Measurements from ENCODE around the gene DMAP1.
"Not testable (repeated sequence)": the region's sequence is repeated elsewhere in the genome, so short reads cannot be mapped to it uniquely, and the experiment has no call there.

Gene DMAP1, protein sequence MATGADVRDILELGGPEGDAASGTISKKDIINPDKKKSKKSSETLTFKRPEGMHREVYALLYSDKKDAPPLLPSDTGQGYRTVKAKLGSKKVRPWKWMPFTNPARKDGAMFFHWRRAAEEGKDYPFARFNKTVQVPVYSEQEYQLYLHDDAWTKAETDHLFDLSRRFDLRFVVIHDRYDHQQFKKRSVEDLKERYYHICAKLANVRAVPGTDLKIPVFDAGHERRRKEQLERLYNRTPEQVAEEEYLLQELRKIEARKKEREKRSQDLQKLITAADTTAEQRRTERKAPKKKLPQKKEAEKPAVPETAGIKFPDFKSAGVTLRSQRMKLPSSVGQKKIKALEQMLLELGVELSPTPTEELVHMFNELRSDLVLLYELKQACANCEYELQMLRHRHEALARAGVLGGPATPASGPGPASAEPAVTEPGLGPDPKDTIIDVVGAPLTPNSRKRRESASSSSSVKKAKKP

GRCh38 chr1:44213222-44214112, at the start of gene DMAP1:
TSS of gene DMAP1 (plus strand) at chr1:44213471. CDS start at chr1:44213754, 283 bp downstream.
- in situ Hi-C loops (cut with HindIII; ENCODE audit: low sequenced_read_pairs) = no loop called here

- in situ Hi-C loops (cut with HindIII; ENCODE audit: low sequenced_read_pairs) = no loop called here
Observed at GRCh38 chr1:44168520-44169098, 44.7 kb upstream of the DMAP1 start.

DNA sequence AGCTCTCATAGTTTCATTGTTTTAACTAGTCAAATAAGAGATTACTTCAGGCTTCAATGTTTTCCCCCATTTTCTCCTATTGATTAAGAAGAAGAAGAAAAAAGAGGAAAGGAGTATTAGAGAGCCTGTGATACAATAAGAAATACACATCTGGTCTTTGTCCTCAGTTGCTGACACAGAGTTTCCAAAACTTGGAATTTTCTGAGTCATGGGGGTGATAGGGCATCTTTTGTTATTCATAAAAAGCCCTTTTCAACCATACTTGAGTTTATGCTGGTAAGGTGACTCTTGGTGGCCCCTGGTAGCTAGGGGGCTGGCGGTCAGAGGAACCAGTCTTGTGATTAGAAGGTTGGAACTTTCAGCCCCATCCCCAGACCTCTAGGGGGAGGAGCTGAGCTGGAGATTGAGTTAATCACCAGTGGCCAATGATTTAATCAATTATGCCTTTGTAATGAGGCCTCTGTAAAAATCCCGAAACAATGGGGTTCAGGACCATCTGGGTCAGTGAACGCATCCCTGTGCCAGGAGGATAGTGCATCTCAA, 42.9 kb upstream of the DMAP1 start:
- in situ Hi-C loops (cut with HindIII; ENCODE audit: low sequenced_read_pairs) = no loop called here

- in situ Hi-C loops (cut with HindIII; ENCODE audit: low sequenced_read_pairs) = no loop called here
Observed at GRCh38 chr1:44174630-44175029, 38.6 kb upstream of the DMAP1 start.

GRCh38 chr1:44200336-44200735, 12.9 kb upstream of the DMAP1 start:
- in situ Hi-C loops (cut with HindIII; ENCODE audit: low sequenced_read_pairs) = no loop called here

DNA sequence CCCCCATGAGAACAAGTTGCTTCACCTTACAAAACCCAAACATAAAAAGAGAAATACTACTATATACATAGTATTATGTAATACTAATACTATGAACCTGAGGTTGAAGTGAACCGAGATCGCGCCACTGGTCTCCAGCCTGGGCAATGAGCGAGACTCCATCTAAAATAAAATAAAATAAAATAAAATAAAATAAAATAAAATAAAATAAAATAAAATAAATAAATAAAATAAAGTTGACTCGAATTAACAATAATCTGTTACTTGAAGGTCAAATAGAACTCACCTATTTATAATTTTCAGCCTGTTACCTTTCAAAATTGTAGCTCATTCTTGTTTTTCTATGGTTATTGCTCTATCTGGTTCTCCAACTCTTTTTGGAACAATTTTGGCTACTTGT, 6.7 kb upstream of the DMAP1 start:
- in situ Hi-C loops (cut with HindIII; ENCODE audit: low sequenced_read_pairs) = not testable (repeated sequence)

- in situ Hi-C loops (cut with HindIII; ENCODE audit: low sequenced_read_pairs) = no loop called here
Observed at GRCh38 chr1:44208226-44208625, 5.0 kb upstream of the DMAP1 start.

GRCh38 chr1:44210595-44210994, 2.7 kb upstream of the DMAP1 start:
- in situ Hi-C loops (cut with HindIII; ENCODE audit: low sequenced_read_pairs) = no loop called here

DNA sequence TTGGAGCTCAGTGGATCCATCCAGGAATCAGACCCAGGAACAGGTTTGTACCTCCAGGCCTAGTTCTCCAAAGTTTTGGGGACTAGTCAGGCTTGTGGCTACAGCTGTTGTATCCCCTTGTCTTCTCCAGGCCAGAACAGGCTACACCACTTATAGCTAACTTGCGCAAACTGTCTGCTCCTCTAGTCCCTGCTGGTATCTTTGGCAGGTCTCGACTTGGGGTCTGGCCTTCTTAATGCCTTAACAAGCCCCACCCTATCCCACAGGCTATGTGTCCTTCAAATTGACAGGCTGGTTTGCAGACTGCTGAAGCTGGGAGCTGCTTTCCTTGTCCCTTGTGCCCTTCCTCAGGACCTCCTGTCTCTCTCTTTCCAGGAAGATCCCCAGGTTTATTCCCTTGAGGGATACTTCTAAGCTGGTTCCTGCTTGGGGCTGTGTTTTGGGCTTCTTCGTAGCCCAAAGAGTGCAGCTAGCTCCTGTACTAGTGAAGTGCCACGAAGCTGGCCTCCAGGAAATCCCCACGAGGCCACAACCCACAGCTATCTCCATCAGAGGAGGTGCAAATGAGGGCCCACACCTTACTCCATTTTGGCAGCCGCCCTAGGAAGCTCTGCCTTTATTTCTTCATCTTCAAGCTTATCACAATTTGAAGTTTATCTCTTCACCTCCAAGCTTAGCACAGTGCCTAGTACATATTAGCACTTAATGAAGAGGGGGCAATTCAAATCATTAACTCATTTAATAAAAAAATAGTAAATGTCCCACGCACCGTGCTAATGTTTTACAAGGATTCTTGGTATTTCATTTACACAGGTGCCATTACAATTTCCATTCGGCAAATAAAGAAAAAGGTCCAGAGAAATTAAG, 683 bp upstream of the DMAP1 start:
- in situ Hi-C loops (cut with HindIII; ENCODE audit: low sequenced_read_pairs) = no loop called here

DNA sequence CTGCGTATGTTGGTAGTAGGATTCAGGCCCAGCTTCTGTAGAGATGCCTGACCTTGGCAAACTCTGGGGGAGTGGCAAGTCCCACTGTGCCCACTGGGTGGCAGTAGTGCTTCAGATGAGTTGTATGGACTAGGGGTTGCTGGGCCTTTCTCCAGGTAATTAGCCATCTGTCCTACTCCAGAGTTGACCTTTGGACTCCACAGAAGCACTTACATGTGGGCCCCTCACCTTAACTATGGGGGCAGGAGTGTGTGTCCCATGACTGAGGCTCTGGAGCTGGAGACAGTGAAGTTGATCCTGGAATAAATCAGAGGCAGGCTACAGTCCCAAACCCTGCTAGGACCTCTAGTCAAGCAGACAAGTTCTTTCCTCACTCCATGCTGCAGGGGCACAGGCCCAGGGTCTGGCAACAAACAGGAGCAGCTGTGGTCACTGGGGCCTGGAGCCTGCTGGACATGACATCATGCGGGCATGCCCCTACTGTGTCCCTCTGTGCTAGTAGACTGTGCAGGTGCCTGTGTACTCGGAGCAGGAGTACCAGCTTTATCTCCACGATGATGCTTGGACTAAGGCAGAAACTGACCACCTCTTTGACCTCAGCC, 4.6 kb downstream of the DMAP1 start:
- in situ Hi-C loops (cut with HindIII; ENCODE audit: low sequenced_read_pairs) = no loop called here

DNA sequence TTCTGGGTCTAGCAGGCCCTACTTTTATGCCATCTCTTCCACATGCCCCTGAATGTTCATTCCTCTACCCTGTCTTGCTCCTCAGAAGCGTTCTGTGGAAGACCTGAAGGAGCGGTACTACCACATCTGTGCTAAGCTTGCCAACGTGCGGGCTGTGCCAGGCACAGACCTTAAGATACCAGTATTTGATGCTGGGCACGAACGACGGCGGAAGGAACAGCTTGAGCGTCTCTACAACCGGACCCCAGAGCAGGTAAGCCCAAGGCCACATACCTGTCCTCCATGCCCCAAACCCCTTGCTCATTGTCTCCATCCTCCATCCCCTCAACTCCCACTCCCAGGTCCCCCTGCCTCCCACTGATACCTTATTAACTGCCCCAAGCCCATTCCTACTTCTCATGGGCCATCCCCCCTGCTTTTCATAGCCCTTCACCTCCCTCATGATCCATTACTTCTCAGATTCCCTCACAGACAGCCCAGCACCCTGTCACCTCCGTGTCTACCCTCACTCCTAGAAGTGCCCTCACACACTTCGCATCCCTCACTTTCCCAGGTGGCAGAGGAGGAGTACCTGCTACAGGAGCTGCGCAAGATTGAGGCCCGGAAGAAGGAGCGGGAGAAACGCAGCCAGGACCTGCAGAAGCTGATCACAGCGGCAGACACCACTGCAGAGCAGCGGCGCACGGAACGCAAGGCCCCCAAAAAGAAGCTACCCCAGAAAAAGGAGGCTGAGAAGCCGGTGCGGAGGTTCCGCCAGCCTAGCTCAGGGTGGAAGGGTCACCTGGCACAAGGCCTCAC, 5.4 kb downstream of the DMAP1 start:
- in situ Hi-C loops (cut with HindIII; ENCODE audit: low sequenced_read_pairs) = no loop called here

DNA sequence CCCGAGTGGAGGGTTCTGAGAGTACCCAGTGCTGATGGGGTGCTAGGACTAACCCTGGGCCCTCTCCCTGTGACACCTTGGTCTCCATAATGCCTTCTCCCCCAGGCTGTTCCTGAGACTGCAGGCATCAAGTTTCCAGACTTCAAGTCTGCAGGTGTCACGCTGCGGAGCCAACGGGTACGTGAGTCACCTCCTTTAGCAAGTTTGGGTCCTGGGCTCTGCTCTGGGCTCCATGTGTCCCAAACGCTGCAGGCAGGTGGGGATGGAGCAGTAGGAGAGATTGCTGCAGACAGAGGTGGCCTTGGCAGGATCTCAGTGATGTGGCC, 6.0 kb downstream of the DMAP1 start:
- in situ Hi-C loops (cut with HindIII; ENCODE audit: low sequenced_read_pairs) = no loop called here

GRCh38 chr1:44220001-44220751, 6.9 kb downstream of the DMAP1 start:
- in situ Hi-C loops (cut with HindIII; ENCODE audit: low sequenced_read_pairs) = no loop called here

DNA sequence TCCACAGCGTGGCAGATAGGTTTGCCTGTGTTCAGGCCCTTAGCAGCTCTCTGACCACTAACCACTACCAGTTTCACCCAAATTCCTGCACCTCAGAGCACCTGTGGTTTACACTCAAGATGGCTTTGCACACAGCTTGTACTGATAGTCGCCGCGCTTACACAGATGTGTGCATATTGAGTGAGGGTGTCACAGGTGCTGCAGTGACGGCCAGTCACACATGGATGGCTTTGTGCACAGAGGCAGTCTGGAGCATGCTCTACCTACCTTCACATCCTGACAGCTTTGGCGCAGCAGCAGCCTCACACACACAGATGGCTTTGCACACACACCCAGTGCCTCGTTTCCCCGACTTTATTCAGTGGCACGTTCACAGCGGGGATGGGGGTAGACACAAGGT, 7.5 kb downstream of the DMAP1 start:
- in situ Hi-C loops (cut with HindIII; ENCODE audit: low sequenced_read_pairs) = no loop called here

DNA sequence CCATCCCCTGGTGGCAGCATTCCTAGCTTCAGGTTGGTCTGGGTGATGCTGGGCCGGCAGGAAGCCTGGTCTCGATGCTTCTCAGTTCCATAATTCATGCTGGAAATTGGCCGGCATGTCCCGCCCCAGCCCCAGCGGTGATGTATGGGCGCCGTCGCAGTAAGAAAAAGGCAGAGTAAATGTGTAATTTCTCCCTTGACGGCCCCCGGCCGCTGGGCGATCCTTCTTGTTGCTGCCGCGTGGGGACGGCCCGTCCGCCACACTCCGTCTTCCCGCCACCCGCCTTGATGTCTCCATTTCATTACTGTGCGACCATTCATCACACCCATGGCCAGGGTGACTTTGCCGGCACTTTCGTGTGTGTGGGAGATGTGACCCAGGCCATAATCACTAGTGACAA, 8.5 kb downstream of the DMAP1 start:
- in situ Hi-C loops (cut with HindIII; ENCODE audit: low sequenced_read_pairs) = no loop called here

DNA sequence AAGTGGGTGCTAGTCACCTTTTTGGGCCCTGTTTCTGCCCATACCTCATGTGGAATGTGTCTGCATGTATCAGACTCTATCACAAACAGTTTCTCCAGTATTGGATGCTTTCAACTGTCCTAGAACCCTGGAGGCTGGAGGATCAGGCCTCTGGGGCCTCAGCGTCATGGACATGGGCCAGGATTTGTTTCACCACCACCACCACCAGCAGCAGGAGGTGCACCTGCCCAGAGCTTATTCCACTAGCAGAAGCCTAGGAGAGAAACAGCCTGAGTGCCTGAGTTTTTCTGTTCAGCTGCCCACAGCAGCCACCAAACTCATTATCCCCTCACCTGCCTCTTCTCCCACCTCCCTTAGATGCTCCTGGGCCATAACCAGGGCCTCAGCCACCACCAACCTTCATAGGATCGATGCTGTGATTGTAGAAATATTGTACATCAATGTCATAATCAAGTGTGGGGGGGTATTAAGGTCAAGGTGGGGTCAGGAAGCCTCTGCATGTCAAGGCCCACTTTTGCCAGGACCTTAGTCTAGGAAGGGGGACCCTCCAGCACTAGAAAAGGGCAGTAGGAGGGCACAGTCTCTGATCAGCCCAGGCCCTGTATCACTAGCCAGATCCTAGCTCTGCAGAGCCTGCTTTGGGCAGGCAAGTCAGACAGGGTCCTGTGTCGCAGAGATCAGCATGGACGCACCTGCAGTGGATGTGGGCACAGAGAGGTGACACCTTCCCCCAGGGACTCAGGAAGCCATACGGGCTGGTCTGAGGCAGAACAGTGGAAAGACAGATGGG, 9.3 kb downstream of the DMAP1 start:
- in situ Hi-C loops (cut with HindIII; ENCODE audit: low sequenced_read_pairs) = no loop called here

- in situ Hi-C loops (cut with HindIII; ENCODE audit: low sequenced_read_pairs) = no loop called here
Observed at GRCh38 chr1:44223187-44223610, 9.9 kb downstream of the DMAP1 start.

DNA sequence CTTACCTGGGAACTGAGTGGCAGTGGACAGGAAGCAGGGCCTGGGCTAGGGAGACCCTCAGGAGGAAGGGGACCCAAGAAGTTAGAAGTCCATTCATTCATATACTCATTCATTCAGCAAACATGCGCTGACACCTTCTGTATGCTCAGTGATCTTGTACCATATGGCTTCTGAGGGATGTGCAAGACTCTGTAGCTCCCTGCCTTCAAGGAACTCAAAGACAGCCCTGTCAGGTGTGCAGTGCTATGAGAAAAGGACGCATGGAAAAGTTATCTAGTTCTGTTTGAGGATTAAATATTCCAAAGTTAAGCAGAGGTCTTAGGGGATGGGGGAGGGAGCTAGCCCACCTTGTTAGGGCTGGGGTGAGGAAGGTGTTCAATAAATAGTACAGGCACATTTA, 12.5 kb downstream of the DMAP1 start:
- in situ Hi-C loops (cut with HindIII; ENCODE audit: low sequenced_read_pairs) = no loop called here
